Urinary bladder (tissue), 4 donors: ENCODE results near the gene CREBRF. TPM values are rescaled to one million over a fixed set of nuclear protein-coding genes. Genes with fewer than 3 reads are reported as not detected.
A peak's percentile ranks its signal among the peaks of the same experiment; 100 is the strongest.
"Not testable (repeated sequence)": the region's sequence is repeated elsewhere in the genome, so short reads cannot be mapped to it uniquely, and the experiment has no call there.

Experiments
- DNase-seq: peaks from one replicate; pipeline ENCODE4 v3.0.0-alpha.2; 2015; ENCODE audit errors: extremely low spot score
- H3K27ac ChIP-seq: one replicate; pipeline ENCODE4 v1.5.1; 2013; ENCODE audit warnings: low read depth, mild to moderate bottlenecking, moderate library complexity
- H3K36me3 ChIP-seq: one replicate; pipeline ENCODE4 v1.6.1; 2013; ENCODE audit warnings: mild to moderate bottlenecking, moderate library complexity; ENCODE audit not compliant: insufficient read depth
- H3K4me1 ChIP-seq: one replicate; pipeline ENCODE4 v1.6.1; 2013; ENCODE audit warnings: mild to moderate bottlenecking, moderate library complexity; ENCODE audit not compliant: insufficient read depth
- H3K4me3 ChIP-seq: one replicate; pipeline ENCODE4 v1.5.1; 2013; ENCODE audit warnings: low read depth, low read length
- WGBS: extraction: QIAGEN DNeasy Blood & Tissue Kit; methylation state at CpG from one replicate; pipeline ENCODE4 v1.1.7; 2013; 5-methylcytosine and 5-hydroxymethylcytosine counted together
- polyA plus RNA-seq: library from polyadenylated mRNA; stranded (reverse); fragments of 200-250 nt; gene quantifications from one replicate; pipeline ENCODE4 v1.2.3, GENCODE V29; 2013
- total RNA-seq: library from RNA; depleted of rRNA; stranded (reverse); fragments of >200 nt; gene quantifications from one replicate; pipeline ENCODE4 v1.2.3, GENCODE V29; 2014
- donor health status: healthy with polysubstance abuse.
- donor health status: healthy.

Gene CREBRF, protein sequence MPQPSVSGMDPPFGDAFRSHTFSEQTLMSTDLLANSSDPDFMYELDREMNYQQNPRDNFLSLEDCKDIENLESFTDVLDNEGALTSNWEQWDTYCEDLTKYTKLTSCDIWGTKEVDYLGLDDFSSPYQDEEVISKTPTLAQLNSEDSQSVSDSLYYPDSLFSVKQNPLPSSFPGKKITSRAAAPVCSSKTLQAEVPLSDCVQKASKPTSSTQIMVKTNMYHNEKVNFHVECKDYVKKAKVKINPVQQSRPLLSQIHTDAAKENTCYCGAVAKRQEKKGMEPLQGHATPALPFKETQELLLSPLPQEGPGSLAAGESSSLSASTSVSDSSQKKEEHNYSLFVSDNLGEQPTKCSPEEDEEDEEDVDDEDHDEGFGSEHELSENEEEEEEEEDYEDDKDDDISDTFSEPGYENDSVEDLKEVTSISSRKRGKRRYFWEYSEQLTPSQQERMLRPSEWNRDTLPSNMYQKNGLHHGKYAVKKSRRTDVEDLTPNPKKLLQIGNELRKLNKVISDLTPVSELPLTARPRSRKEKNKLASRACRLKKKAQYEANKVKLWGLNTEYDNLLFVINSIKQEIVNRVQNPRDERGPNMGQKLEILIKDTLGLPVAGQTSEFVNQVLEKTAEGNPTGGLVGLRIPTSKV
- total RNA-seq (56.4 TPM), polyA plus RNA-seq (12.6 TPM)

DNA sequence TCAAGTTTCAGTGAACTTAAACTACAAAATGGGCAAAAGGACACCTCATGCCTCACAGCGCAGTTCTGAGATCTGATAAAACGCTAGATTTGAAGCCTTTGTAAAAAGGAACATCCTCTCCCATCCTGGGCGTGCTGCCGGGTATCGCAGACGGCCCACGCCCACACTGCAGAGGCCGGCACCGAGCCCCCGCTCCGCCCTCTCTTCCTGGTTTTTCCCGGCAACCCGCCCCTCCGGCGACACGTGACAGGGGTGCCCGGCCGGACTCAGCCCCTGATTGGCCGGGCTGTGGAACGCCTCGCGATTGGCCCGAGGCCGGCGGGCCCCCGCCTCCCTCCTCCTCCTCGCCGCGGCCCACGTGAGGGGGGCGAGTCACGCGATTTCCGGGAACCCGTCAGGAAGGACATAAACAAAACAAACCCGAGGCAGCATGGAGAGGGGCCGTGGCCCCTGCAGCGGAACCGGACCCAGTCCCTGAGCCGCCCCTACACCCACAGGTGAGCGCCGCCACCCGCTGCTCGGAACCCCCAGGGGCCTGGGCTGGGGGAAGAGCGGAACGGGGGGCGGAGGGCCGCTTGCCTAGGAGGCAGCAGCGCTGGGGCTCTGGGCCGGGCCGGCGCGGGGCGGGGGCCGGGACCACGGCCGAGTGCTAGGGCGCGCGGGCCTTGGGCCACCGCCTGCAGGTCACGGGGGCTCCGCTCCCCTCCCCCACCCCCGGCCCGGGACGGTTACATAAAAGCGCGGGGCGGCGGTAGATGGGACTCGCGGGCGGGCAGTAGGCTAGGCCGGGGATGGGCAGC, at the start of gene CREBRF:
Gene CREBRF (plus strand): TSS at position 370 of the 800 bp plus-strand sequence. CDS start 24,424 bp downstream, outside the sequence.
- Histone ChIP-seq H3K4me3 (peak within 1 kb of the TSS; percentile 100), H3K27ac (peak within 1 kb of the TSS; percentile 93), H3K4me1 (no peaks in the 10 kb centered on the region), H3K36me3 (no peaks in the 10 kb centered on the region)
- WGBS, result under 1% methylated on average over 74 of the region's 74 CpGs
- DNase-seq, result peak; percentile 86

- no peak for DNase-seq
- Histone ChIP-seq H3K27ac (no peak overlapping the region), H3K4me3 (no peak overlapping the region), H3K36me3 (peaks cover 1% of the 10 kb centered on the region), H3K4me1 (no peaks in the 10 kb centered on the region)
- WGBS, result 75% methylated on average over 6 of the region's 6 CpGs
Observed at GRCh38 chr5:173010021-173010420, 46.1 kb upstream of the CREBRF start.

GRCh38 chr5:173010547-173011464, 45.3 kb upstream of the CREBRF start:
- H3K27ac ChIP-seq, result no peak overlapping the region
- no peak for DNase-seq
- WGBS, result 78% methylated on average over 11 of the region's 11 CpGs
- no peaks in the 10 kb centered on the region for H3K4me1 ChIP-seq
- H3K36me3 ChIP-seq, result peaks cover 1% of the 10 kb centered on the region
- H3K4me3 ChIP-seq, result no peak overlapping the region

DNA sequence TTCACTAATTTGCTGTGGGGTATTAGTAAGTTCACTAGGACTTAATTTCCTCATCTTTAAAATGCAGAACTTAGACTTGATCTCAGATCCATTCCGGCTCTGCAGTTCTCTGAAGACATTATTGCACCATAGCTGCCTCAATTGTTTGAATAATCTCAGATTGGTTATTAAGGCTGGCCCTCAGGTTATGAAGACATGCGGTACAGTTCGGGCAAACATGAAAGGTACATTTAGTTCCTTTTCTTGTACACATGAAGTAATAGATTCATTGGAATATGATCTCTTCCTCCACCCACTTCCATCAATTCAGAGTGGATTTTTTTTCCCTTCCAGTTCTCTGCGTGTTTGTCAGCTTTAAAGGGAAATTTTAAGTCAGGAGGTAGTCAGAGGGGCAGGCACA, 44.6 kb upstream of the CREBRF start:
- WGBS, result 78% methylated on average over 4 of the region's 4 CpGs
- H3K27ac ChIP-seq, result no peak overlapping the region

GRCh38 chr5:173012882-173013281, 43.3 kb upstream of the CREBRF start:
- WGBS, result 92% methylated on average over 4 of the region's 4 CpGs
- DNase-seq, result no peak
- H3K36me3 ChIP-seq, result peaks cover 1% of the 10 kb centered on the region
- no peak overlapping the region for H3K4me3 ChIP-seq
- no peak overlapping the region for H3K27ac ChIP-seq
- peaks cover 3% of the 10 kb centered on the region for H3K4me1 ChIP-seq

More for the DNA sequence above, 44.6 kb upstream of the CREBRF start:
- Histone ChIP-seq H3K4me3 (no peak overlapping the region), H3K4me1 (peaks cover 3% of the 10 kb centered on the region), H3K36me3 (peaks cover 1% of the 10 kb centered on the region)
- no peak for DNase-seq

- H3K4me3 ChIP-seq, result no peak overlapping the region
- H3K27ac ChIP-seq, result no peak overlapping the region
- WGBS, result 94% methylated on average over 4 of the region's 4 CpGs
- peaks cover 1% of the 10 kb centered on the region for H3K36me3 ChIP-seq
- H3K4me1 ChIP-seq, result peaks cover 3% of the 10 kb centered on the region
- DNase-seq, result no peak
Observed at GRCh38 chr5:173014671-173015070, 41.5 kb upstream of the CREBRF start.

DNA sequence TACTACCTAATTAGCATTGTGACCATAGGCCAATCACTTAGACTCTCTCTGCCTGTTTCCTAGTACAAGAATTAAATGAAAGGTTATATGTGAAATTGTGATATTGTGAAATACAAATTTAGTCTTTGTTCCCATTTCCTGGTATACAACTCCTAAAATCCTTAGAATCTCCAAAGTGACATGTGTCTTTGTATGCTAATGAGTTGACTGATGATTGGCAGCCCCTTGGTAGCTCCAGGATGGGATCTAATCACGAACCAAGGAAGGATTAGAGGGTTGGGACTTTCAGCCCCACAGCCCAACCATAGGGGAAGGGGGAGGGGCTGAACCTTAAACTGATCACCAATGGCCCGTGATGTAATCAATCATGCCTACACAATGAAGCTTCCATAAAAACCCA, 41.0 kb upstream of the CREBRF start:
- DNase-seq, result no peak
- no peak overlapping the region for H3K4me3 ChIP-seq
- 88% methylated on average over 2 of the region's 2 CpGs for WGBS
- H3K4me1 ChIP-seq, result peaks cover 3% of the 10 kb centered on the region
- no peak overlapping the region for H3K27ac ChIP-seq
- peaks cover 1% of the 10 kb centered on the region for H3K36me3 ChIP-seq

DNA sequence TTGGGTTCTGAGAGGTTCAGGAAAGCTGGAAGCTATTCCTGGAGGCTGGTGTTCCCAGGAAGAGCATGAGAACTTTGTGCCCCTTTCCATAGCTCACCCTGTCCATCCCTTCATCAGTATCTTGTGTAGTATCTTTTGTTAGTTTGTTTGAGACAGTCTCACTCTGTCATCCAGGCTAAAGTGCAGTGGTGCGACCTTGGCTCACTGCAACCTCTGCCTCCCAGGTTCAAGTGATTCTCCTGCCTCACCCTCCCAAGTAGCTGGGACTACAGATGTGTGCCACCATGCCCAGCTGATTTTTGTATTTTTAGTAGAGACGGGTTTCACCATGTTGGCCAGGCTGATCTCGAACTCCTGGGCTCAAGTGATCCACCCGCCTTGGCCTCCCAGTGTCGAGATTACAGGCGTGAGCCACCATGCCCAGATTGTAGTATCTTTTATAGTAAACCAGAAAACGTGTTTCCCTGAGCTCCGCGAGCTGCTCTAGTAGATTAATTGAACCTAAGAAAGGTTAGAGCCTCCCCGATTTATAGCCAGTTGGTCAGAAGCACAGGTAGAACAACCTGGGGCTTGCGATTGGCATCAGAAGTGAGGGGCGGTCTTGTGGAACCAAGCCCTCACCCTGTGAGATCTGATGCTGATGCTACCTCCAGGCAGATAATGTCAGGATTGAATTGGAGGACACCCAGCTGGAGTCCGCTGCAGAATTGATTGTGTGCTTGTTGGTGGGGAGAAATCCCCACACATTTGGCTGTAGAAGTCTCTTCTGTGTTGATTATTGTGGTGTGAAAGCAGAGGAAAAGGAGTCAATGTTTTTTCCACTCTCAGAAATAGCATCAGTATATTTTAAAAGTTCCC, 40.3 kb upstream of the CREBRF start:
- no peak overlapping the region for H3K4me3 ChIP-seq
- no peak overlapping the region for H3K27ac ChIP-seq
- H3K4me1 ChIP-seq, result peaks cover 3% of the 10 kb centered on the region
- 91% methylated on average over 13 of the region's 13 CpGs for WGBS
- peaks cover 1% of the 10 kb centered on the region for H3K36me3 ChIP-seq
- DNase-seq, result no peak

- no peak overlapping the region for H3K4me3 ChIP-seq
- H3K36me3 ChIP-seq, result no peaks in the 10 kb centered on the region
- no peak overlapping the region for H3K27ac ChIP-seq
- peaks cover 3% of the 10 kb centered on the region for H3K4me1 ChIP-seq
- 52% methylated on average over 4 of the region's 4 CpGs for WGBS
- DNase-seq, result no peak
Observed at GRCh38 chr5:173016598-173017046, 39.5 kb upstream of the CREBRF start.

- H3K36me3 ChIP-seq, H3K4me1 ChIP-seq, H3K4me3 ChIP-seq, DNase-seq, H3K27ac ChIP-seq: not testable (repeated sequence)
- 91% methylated on average over 15 of the region's 15 CpGs for WGBS
Observed at GRCh38 chr5:173017087-173017486, 39.1 kb upstream of the CREBRF start.

- WGBS, result 96% methylated on average over 4 of the region's 4 CpGs
- Histone ChIP-seq H3K36me3 (no peaks in the 10 kb centered on the region), H3K4me1 (peaks cover 3% of the 10 kb centered on the region), H3K4me3 (no peak overlapping the region), H3K27ac (no peak overlapping the region)
- no peak for DNase-seq
Observed at GRCh38 chr5:173018358-173018757, 37.8 kb upstream of the CREBRF start.

GRCh38 chr5:173020154-173020581, 36.0 kb upstream of the CREBRF start:
- WGBS, result 44% methylated on average over 5 of the region's 5 CpGs
- H3K27ac ChIP-seq, result no peak overlapping the region
- no peak overlapping the region for H3K4me3 ChIP-seq
- H3K36me3 ChIP-seq, result peaks cover 2% of the 10 kb centered on the region
- peaks cover 3% of the 10 kb centered on the region for H3K4me1 ChIP-seq
- no peak for DNase-seq
